Right lobe of liver (tissue), 4 donors: Measurements from ENCODE around the gene BMPER.

ENCODE experiments used
- POLR2A ChIP-seq: fragments of 450-650 bp; IDR thresholded peaks from one replicate; pipeline ENCODE4 v1.6.1; 2017; ENCODE audit warnings: antibody characterized with exemption, mild to moderate bottlenecking
- TF ChIP-seq, protein P1 (sequence below), 4 donors: fragments of 200-600 bp in 3 of 4; fragments of 450-650 bp in 1 of 4; IDR thresholded peaks; one replicate each; pipeline versions ENCODE4 v1.5.1 to v1.8.0; 2016 to 2022; ENCODE audit warnings: antibody characterized with exemption in 4 of 4, mild to moderate bottlenecking in 2 of 4
- donor health status: DM: no; HTN: no; CAD: no.
- donor health status: DM: no; HTN: no; CAD: no.
- donor health status: DM: no; HTN: yes; CAD: no.

DNA sequence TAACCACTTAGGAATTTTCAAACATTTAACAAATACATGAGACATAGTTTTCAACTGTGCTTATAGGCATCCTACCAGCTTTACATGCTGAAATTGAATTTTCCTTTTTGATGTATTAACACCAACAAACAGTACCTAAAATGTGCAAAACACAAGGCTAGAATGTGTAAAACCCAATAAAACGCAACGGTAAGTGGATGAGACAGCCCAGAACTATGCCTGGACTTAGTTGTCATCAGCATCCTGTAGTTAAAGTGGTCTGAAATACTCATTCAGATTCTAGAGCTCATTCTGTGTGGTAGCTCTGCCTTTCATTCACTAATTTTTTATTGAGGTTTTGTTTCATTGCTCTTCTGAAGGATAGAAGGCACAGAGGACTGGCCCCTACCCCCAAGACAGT lies 137.1 kb downstream of the BMPER start:
- TF ChIP-seq, protein P1, sequence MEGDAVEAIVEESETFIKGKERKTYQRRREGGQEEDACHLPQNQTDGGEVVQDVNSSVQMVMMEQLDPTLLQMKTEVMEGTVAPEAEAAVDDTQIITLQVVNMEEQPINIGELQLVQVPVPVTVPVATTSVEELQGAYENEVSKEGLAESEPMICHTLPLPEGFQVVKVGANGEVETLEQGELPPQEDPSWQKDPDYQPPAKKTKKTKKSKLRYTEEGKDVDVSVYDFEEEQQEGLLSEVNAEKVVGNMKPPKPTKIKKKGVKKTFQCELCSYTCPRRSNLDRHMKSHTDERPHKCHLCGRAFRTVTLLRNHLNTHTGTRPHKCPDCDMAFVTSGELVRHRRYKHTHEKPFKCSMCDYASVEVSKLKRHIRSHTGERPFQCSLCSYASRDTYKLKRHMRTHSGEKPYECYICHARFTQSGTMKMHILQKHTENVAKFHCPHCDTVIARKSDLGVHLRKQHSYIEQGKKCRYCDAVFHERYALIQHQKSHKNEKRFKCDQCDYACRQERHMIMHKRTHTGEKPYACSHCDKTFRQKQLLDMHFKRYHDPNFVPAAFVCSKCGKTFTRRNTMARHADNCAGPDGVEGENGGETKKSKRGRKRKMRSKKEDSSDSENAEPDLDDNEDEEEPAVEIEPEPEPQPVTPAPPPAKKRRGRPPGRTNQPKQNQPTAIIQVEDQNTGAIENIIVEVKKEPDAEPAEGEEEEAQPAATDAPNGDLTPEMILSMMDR (IDR thresholded peaks at IDR 0.05) = no peak
- no peak for TF ChIP-seq POLR2A
